A204.1 (cell line): ENCODE measurements around the gene ZNF521.

Source experiments
- FAIRE-seq: peaks from 2 replicates; lab custom pipeline; 2012; peaks lifted over from hg19 to GRCh38; lab: Jason Lieb, UNC

Gene ZNF521

GRCh38 chr18:25247725-25248124 is 104.2 kb downstream of the ZNF521 start:
- no peak for FAIRE-seq

- FAIRE-seq = no peak
Measured at GRCh38 chr18:25244924-25245698, 106.9 kb downstream of the ZNF521 start.

GRCh38 chr18:25244170-25244569 is 107.8 kb downstream of the ZNF521 start:
- FAIRE-seq = no peak

GRCh38 chr18:25243754-25244153 is 108.2 kb downstream of the ZNF521 start:
- FAIRE-seq = no peak

- FAIRE-seq = no peak
Measured at GRCh38 chr18:25243257-25243656, 108.7 kb downstream of the ZNF521 start.

- no peak for FAIRE-seq
Measured at GRCh38 chr18:25240420-25240770, 111.6 kb downstream of the ZNF521 start.

GRCh38 chr18:25239581-25240419 is 112.2 kb downstream of the ZNF521 start:
- FAIRE-seq = no peak

- no peak for FAIRE-seq
Measured at GRCh38 chr18:25239151-25239550, 112.8 kb downstream of the ZNF521 start.

GRCh38 chr18:25237571-25238267 is 114.2 kb downstream of the ZNF521 start:
- FAIRE-seq = no peak

- FAIRE-seq = no peak
Measured at GRCh38 chr18:25236736-25237135, 115.2 kb downstream of the ZNF521 start.

- FAIRE-seq = no peak
Measured at GRCh38 chr18:25235401-25236042, 116.4 kb downstream of the ZNF521 start.

GRCh38 chr18:25234740-25235345 is 117.1 kb downstream of the ZNF521 start:
- FAIRE-seq = peak; percentile 97

- FAIRE-seq = no peak
Measured at GRCh38 chr18:25234322-25234639, 117.7 kb downstream of the ZNF521 start.

- FAIRE-seq = no peak
Measured at GRCh38 chr18:25233528-25234321, 118.2 kb downstream of the ZNF521 start.

- FAIRE-seq = no peak
Measured at GRCh38 chr18:25231327-25231691, 120.7 kb downstream of the ZNF521 start.

- no peak for FAIRE-seq
Measured at GRCh38 chr18:25230658-25231326, 121.2 kb downstream of the ZNF521 start.

GRCh38 chr18:25229920-25230319 is 122.0 kb downstream of the ZNF521 start:
- FAIRE-seq = no peak

GRCh38 chr18:25229081-25229480 is 122.9 kb downstream of the ZNF521 start:
- no peak for FAIRE-seq

GRCh38 chr18:25228410-25228809 is 123.6 kb downstream of the ZNF521 start:
- no peak for FAIRE-seq

- no peak for FAIRE-seq
Measured at GRCh38 chr18:25225151-25225550, 126.8 kb downstream of the ZNF521 start.
